ENCODE data around the gene TLNRD1.

The TLNRD1 gene

DNA sequence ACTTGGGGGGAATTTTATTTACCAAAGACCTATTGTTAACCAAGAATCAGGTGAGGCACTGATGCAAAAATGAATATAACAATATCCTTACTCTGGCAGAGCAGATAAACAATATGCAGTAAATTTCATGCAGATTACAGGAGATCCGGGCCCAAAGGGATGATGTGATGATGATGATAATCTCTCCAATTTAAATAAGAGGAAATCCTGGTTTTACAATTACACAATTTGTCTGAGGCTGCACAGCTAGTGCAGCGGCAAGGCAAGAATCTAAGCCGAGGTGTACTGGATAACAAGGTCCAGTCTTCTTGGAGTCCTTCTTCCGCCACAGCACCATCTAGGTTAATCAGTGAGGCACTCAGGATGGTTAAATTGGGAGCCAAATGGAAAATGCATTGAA is 8.7 kb upstream of the TLNRD1 start:
- DNase-seq (ENCODE audit: low read depth in 2 of 2) = no peak

DNA sequence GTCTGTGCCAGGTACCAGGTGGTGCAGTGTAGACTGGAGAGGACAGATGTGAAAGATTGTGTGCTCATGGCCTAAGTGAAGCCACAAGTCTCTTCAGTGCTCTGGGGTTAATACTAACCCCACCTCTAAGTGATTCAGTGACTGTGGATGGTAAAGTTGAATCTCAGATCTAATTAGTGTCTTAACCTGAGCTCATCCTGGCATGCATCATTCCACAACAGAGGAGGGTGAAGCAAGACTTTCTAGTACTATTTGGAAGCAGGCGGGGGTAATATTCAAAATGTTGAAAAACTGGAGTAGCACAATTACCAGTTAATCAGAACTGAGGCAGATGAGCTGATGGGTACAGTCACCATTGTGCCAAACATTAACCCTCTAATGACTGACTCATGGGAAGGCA is 8.3 kb upstream of the TLNRD1 start:
- DNase-seq (ENCODE audit: low read depth in 2 of 2) = peak in 1 of 2 donors; percentile 17
- TF ChIP-seq, protein P1, sequence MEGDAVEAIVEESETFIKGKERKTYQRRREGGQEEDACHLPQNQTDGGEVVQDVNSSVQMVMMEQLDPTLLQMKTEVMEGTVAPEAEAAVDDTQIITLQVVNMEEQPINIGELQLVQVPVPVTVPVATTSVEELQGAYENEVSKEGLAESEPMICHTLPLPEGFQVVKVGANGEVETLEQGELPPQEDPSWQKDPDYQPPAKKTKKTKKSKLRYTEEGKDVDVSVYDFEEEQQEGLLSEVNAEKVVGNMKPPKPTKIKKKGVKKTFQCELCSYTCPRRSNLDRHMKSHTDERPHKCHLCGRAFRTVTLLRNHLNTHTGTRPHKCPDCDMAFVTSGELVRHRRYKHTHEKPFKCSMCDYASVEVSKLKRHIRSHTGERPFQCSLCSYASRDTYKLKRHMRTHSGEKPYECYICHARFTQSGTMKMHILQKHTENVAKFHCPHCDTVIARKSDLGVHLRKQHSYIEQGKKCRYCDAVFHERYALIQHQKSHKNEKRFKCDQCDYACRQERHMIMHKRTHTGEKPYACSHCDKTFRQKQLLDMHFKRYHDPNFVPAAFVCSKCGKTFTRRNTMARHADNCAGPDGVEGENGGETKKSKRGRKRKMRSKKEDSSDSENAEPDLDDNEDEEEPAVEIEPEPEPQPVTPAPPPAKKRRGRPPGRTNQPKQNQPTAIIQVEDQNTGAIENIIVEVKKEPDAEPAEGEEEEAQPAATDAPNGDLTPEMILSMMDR (IDR thresholded peaks at IDR 0.05; ENCODE audit: low read depth, low read length) = no peak
- no peak overlapping the region for H3K4me3 ChIP-seq (replicated peaks in 1 of 2; ENCODE audit: low read depth in 2 of 2, low read length in 2 of 2)

More for the DNA sequence above, 8.7 kb upstream of the TLNRD1 start:
- TF ChIP-seq, protein P1 (IDR thresholded peaks at IDR 0.05; ENCODE audit: low read depth, low read length) = no peak
- no peak overlapping the region for H3K4me3 ChIP-seq (replicated peaks in 1 of 2; ENCODE audit: low read depth in 2 of 2, low read length in 2 of 2)

DNA sequence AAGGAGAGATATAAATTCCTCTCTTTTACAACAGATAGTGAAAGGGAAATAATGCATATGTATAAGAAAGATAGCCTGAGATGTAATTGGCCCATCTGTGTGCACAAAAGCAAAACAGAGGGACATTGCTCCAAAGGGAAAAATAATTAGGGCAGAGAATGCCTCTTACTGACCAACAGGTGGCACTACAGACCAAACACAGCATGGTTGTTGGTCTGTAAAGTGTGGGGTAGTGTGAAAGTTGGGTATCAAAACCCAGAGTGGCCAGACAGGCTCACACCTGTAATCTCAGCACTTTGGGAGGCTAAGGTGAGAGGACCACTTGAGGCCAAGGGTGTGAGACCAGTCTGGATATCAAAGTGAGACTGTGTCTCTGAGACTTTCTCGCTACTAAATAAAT is 4.5 kb upstream of the TLNRD1 start:
- H3K4me3 ChIP-seq (replicated peaks in 1 of 2; ENCODE audit: low read depth in 2 of 2, low read length in 2 of 2) = no peak overlapping the region
- TF ChIP-seq, protein P1 (IDR thresholded peaks at IDR 0.05; ENCODE audit: low read depth, low read length) = peak; percentile 63
- peak; percentile 24 to 47 for DNase-seq (ENCODE audit: low read depth in 2 of 2)

DNA sequence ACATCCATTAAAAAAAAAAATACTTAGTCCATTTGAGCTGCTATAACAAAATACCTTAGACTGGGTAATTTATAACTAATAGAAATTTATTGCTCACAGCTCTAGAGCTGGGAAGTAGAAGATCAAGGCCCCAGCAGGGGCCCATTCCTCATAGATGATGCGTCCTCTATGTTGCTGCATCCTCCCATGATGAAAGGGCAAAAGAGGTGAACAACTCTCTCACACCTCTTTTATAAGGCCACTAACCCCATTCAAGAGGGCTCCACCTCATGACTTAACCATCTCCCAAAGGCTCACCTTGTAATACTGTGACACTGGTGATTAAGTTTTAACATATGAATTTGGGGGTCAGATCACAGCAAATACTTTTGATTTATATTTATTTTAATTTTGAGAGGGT is 3.0 kb upstream of the TLNRD1 start:
- no peak for DNase-seq (ENCODE audit: low read depth in 2 of 2)
- no peak overlapping the region for H3K4me3 ChIP-seq (replicated peaks in 1 of 2; ENCODE audit: low read depth in 2 of 2, low read length in 2 of 2)
- TF ChIP-seq, protein P1 (IDR thresholded peaks at IDR 0.05; ENCODE audit: low read depth, low read length) = no peak

DNA sequence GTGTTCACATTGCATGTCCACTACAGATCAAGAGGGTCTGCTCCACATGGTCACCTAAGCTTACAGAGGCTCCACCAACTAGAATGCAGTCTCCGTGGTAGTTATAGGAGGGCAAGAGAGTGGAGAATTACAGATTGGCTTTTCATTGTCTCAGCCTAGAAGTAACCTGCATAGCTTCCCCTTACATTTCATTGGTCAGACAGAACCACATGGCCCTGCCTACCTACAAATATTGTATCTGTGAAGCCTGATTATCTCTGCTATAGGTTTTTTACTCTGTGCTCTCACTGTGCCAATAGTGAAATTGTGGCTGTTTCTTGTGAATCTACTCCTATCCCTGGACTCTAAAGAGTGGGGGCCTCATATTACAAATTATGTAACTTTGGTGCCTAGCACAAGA is 2.5 kb upstream of the TLNRD1 start:
- TF ChIP-seq, protein P1 (IDR thresholded peaks at IDR 0.05; ENCODE audit: low read depth, low read length) = no peak
- no peak overlapping the region for H3K4me3 ChIP-seq (replicated peaks in 1 of 2; ENCODE audit: low read depth in 2 of 2, low read length in 2 of 2)
- no peak for DNase-seq (ENCODE audit: low read depth in 2 of 2)

DNA sequence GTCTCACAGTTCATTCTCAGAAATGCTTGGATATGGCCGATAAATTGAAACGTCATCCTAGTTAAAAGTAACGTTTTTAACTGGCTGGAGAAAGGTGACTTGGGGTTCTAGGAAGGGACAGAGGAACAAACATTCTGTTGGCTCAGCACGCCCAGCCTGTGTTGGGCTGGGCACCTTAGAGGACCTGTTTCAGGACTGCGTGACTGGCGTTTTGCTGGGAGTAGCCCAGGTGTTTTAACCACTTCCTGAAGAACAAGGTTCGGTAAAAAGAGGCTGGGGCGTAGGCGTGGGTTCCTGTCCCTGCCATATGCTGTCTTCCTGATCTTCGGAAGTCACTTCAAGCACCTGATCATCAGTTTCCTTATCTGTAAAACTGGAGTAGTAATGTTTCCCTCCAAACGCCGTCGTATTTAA is 1.1 kb upstream of the TLNRD1 start:
- peak overlapping the region in 1 of 2 donors; percentile 80 for H3K4me3 ChIP-seq (replicated peaks in 1 of 2; ENCODE audit: low read depth in 2 of 2, low read length in 2 of 2)
- DNase-seq (ENCODE audit: low read depth in 2 of 2) = no peak
- TF ChIP-seq, protein P1 (IDR thresholded peaks at IDR 0.05; ENCODE audit: low read depth, low read length) = no peak

DNA sequence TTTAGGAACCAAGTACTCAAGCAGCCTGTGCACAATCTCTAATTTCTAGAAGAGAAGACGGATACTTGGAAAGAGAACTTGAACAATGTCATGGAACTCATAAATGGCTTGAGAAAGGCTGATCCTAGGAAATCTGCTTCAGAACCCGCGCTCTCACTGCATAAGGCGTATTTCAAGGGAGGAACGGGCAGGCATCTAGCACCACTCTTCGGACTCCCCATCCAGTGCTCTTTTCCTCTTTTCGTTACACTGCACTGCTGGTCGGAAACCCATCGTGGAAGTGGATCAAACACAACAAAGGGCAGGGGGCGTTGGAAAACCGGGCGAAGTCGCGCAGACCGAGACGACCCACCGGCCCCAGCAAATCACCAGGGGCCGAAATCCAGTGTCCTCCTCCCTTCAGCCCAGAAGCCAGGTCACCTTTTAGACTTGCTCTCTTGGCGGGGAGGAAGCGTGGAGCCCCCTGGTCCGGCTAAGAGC is 539 bp upstream of the TLNRD1 start:
- TF ChIP-seq, protein P1 (IDR thresholded peaks at IDR 0.05; ENCODE audit: low read depth, low read length) = no peak
- peak; percentile 21 to 40 for DNase-seq (ENCODE audit: low read depth in 2 of 2)
- H3K4me3 ChIP-seq (replicated peaks in 1 of 2; ENCODE audit: low read depth in 2 of 2, low read length in 2 of 2) = peak overlapping the region; percentile 80 to 85
